Measurements from ENCODE around the gene PPIE. TPM values are rescaled to one million over a fixed set of nuclear protein-coding genes. Genes with fewer than 3 reads are reported as not detected.

The PPIE gene
- total and polyA plus RNA-seq, 2 experiments from 2014 or later: 27.8 to 51.9 TPM

GRCh38 chr1:39694026-39694425 is 44.7 kb upstream of the PPIE start (continued):
- TF ChIP-seq, protein P1, sequence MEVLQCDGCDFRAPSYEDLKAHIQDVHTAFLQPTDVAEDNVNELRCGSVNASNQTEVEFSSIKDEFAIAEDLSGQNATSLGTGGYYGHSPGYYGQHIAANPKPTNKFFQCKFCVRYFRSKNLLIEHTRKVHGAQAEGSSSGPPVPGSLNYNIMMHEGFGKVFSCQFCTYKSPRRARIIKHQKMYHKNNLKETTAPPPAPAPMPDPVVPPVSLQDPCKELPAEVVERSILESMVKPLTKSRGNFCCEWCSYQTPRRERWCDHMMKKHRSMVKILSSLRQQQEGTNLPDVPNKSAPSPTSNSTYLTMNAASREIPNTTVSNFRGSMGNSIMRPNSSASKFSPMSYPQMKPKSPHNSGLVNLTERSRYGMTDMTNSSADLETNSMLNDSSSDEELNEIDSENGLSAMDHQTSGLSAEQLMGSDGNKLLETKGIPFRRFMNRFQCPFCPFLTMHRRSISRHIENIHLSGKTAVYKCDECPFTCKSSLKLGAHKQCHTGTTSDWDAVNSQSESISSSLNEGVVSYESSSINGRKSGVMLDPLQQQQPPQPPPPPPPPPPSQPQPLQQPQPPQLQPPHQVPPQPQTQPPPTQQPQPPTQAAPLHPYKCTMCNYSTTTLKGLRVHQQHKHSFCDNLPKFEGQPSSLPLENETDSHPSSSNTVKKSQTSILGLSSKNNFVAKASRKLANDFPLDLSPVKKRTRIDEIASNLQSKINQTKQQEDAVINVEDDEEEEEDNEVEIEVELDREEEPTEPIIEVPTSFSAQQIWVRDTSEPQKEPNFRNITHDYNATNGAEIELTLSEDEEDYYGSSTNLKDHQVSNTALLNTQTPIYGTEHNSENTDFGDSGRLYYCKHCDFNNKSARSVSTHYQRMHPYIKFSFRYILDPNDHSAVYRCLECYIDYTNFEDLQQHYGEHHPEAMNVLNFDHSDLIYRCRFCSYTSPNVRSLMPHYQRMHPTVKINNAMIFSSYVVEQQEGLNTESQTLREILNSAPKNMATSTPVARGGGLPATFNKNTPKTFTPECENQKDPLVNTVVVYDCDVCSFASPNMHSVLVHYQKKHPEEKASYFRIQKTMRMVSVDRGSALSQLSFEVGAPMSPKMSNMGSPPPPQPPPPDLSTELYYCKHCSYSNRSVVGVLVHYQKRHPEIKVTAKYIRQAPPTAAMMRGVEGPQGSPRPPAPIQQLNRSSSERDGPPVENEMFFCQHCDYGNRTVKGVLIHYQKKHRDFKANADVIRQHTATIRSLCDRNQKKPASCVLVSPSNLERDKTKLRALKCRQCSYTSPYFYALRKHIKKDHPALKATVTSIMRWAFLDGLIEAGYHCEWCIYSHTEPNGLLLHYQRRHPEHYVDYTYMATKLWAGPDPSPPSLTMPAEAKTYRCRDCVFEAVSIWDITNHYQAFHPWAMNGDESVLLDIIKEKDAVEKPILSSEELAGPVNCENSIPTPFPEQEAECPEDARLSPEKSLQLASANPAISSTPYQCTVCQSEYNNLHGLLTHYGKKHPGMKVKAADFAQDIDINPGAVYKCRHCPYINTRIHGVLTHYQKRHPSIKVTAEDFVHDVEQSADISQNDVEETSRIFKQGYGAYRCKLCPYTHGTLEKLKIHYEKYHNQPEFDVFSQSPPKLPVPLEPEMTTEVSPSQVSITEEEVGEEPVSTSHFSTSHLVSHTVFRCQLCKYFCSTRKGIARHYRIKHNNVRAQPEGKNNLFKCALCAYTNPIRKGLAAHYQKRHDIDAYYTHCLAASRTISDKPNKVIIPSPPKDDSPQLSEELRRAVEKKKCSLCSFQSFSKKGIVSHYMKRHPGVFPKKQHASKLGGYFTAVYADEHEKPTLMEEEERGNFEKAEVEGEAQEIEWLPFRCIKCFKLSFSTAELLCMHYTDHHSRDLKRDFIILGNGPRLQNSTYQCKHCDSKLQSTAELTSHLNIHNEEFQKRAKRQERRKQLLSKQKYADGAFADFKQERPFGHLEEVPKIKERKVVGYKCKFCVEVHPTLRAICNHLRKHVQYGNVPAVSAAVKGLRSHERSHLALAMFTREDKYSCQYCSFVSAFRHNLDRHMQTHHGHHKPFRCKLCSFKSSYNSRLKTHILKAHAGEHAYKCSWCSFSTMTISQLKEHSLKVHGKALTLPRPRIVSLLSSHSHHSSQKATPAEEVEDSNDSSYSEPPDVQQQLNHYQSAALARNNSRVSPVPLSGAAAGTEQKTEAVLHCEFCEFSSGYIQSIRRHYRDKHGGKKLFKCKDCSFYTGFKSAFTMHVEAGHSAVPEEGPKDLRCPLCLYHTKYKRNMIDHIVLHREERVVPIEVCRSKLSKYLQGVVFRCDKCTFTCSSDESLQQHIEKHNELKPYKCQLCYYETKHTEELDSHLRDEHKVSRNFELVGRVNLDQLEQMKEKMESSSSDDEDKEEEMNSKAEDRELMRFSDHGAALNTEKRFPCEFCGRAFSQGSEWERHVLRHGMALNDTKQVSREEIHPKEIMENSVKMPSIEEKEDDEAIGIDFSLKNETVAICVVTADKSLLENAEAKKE (CRISPR knock-in tag; IDR thresholded peaks at IDR 0.05): no peak
- TF ChIP-seq EZH2phosphoT487 (IDR thresholded peaks at IDR 0.05; ENCODE audit: unreplicated experiment): no peak
- no peak for TF ChIP-seq EZH2 (IDR thresholded peaks at IDR 0.05; ENCODE audit: low read depth, unreplicated experiment)
- TF ChIP-seq CTCF (conservative IDR thresholded peaks at IDR 0.05; ENCODE audit: low read depth in 2 of 2): no peak
- TF ChIP-seq, protein P2, sequence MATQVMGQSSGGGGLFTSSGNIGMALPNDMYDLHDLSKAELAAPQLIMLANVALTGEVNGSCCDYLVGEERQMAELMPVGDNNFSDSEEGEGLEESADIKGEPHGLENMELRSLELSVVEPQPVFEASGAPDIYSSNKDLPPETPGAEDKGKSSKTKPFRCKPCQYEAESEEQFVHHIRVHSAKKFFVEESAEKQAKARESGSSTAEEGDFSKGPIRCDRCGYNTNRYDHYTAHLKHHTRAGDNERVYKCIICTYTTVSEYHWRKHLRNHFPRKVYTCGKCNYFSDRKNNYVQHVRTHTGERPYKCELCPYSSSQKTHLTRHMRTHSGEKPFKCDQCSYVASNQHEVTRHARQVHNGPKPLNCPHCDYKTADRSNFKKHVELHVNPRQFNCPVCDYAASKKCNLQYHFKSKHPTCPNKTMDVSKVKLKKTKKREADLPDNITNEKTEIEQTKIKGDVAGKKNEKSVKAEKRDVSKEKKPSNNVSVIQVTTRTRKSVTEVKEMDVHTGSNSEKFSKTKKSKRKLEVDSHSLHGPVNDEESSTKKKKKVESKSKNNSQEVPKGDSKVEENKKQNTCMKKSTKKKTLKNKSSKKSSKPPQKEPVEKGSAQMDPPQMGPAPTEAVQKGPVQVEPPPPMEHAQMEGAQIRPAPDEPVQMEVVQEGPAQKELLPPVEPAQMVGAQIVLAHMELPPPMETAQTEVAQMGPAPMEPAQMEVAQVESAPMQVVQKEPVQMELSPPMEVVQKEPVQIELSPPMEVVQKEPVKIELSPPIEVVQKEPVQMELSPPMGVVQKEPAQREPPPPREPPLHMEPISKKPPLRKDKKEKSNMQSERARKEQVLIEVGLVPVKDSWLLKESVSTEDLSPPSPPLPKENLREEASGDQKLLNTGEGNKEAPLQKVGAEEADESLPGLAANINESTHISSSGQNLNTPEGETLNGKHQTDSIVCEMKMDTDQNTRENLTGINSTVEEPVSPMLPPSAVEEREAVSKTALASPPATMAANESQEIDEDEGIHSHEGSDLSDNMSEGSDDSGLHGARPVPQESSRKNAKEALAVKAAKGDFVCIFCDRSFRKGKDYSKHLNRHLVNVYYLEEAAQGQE (IDR thresholded peaks at IDR 0.05; ENCODE audit: unreplicated experiment): no peak
